ENCODE data around the gene IGSF9. TPM values are rescaled to one million over a fixed set of nuclear protein-coding genes. Genes with fewer than 3 reads are reported as not detected.
"Not testable (repeated sequence)": the region's sequence is repeated elsewhere in the genome, so short reads cannot be mapped to it uniquely, and the experiment has no call there.

The IGSF9 gene
- total RNA-seq, 1 donor from 2014 or later: 0.13 TPM

DNA sequence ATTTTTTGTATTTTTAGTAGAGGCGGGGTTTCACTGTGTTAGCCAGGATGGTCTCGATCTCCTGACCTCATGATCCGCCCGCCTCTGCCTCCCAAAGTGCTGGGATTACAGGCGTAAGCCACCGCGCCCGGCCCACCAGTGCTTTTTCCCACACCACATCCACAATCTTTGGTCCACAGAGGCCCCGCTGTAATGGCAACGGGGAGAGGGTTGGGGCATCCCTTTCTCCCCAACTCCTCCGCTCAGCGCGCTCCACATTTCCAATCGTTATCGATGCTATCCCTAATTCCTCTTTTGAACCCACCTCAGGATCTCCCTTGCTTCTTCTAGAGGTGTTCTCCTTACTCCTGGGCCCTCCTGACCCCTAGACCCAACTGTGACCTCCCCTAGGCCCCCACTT lies 45.8 kb downstream of the IGSF9 start:
- not testable (repeated sequence) for DNase-seq (ENCODE audit: low spot score)

DNA sequence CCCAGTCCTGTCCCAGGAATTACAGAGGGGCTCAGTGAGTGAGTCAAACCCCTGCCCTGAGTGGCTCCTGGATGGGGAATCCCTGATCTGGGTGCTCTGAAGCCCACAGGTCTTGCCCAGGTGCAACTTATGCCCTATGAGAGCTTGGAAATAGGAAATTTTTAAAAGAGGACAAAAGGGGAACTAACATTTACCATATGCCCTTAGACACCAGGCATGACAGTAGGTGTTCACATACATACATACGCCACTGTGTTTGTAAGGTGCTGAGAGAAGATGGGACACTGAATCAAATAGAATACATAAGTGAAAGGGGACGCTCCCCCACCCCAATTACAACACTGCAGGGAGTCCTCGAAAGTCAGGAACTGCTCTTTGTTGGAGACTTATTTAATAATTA lies 46.9 kb downstream of the IGSF9 start:
- no peak for DNase-seq (ENCODE audit: low spot score)

DNA sequence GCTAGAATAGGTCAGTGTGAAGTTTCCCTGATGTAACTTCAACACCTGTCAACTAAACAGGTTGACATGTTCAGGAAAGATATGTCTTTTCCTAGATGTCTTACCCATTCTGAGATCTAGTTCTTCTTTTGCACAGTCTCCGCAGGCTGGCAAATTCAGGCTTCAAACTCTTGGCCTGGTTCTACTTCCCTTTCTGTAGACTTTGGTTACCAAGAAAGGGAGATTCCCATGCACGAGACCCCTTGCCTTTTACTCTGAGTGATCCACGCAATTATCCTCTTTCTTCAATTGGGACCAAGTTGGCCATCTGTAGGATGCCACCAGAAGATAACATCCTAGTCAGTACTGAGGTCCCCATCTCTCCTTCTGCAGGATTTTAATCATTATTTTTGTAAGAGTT lies 47.5 kb downstream of the IGSF9 start:
- no peak for DNase-seq (ENCODE audit: low spot score)

DNA sequence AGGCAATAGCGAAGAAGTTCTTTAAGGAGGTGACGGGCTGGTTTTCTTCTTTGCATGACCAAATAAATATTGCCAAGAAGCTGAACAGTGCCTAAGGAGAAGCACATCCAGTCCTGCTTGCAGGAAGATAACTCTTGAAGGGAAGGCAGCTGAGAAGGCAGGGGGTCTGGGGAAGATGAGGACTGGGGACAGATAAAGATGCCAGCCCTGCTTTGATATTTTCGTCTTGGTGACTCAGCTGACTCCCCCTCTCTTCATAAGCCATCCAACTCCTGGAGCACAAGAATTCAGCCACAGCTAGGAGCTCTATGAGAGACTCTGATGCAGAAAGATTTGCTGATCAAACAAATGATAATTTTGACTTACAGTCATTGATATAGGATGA lies 48.9 kb downstream of the IGSF9 start:
- DNase-seq (ENCODE audit: low spot score): no peak

DNA sequence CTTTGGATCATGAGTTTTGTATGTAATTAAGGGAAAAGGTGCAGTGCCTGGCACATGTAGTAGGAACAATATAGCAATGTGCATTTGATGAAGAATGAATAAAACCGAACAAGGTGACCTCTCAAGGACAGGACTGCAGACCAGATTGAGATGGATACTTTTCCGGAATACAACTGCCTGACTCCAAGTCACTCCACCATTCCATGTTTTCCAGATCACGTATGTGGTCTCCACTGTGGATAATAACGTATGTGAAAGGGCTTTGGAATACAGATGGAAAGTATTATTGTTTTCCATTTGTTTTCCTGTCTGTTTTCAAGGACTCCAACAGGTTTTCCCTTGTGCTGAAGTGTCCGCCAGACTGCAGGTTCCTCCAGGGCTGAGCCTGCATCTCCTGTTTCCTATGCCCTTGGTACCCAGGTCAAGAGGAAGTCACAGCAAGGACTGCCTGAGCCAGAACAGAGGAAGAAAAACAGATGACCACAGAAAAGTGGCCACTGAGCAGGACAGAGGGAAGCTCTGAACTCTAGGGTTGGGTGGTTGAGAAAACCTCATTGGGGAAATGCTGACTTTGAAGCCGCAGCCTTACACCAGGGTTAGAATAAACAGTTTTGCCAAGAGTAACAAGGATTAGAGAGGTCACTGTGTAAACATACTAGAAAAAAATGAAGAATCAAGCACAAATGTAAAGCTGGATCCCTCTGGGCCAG lies 49.4 kb downstream of the IGSF9 start:
- no peak for DNase-seq (ENCODE audit: low spot score)

DNA sequence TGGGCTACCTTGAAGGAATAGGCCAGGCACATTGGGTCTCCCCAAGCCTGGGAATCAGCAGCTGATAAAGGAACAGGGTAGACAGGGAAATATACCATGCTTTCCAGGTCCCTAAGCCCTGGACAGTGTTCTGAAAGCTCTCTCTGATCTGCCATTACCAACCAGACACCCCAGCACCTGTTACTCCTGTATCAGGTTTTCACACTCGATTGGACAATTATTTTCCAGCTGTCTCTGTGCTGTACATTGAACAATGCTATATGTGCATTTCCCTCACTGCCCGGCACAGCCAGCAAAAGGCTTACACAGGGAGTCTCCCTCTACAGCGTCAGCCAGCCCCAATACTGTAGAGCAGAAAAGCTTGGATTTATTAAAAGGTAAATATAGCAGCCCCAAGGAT lies 50.1 kb downstream of the IGSF9 start:
- no peak for DNase-seq (ENCODE audit: low spot score)

DNA sequence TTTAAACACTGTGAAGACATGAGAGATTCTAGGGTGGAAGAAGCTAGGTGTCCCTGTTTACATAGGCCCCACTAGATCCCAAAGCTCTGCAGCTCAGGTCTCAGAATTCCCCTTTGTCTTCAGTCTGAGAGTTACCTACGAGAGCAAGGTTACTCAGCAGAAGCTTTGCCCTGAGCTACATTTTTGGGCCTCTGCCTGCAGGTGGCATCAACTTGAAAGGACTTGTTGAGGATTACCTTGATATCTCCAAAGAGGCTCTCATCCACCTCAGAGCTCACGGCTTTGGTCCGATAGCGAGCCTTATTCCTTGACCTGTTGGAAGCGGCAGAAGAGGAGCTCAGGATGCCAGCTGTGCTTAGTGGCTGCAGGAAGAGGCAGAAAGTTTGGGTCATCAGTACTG lies 52.5 kb downstream of the IGSF9 start:
- no peak for DNase-seq (ENCODE audit: low spot score)

DNA sequence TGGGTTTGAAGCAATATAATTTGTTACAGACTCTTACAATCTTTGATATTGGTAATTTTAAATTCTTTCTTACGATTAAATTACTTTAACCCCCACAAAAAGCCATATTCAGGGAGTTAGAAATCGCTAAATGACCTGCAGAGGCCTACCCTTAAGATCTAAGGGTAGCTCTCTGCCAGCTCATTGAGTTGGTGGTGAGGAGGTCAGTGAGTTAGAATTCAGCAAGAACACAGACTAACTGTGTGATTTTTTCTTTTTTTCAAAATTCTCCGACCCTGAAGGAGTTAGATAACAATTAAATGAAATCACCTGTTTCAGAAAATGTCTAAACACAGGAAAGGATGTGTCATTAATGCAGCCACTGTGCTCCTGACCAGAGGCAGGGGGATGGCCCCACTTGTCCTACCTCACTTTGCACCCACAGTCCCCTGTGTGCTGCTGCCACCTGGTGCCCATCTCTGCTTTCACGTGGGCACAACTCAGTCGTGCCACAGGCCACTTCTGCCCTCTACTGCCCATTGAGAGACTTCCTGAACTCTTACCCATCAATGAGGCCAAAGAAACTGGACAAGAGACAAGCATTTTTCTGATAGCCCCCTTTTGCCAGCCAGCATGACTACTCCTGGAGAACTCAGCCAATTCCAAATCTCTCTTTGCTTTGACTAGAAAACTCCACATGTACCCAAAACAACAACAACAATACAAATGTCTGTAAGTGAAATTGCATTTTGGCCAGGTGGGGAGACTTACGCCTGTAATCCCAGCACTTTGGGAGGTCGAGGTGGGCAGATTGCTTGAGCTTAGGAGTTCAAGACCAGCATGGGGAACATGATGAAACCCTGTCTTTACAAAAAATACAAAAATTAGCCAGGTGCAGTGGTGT lies 53.9 kb downstream of the IGSF9 start:
- DNase-seq (ENCODE audit: low spot score): no peak

DNA sequence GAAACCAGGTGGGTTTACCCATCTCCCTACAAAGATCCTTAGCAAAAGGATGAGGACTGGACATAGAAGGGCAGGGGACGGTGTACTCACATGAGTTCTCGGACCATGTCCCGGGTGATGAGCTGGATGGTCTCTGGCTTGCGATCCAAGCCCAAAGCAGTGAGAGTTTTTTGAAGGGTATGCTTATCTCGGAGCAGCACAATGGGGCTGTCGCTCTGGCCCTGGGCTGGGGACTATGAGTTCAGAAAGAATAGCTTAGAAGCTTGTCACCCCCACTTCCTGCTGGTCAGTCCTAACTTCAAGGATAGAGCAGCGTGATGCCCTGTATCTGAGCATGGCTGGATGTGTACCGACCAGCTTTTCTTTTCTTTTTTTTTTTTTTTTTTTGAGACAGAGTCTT lies 55.0 kb downstream of the IGSF9 start:
- DNase-seq (ENCODE audit: low spot score): no peak

DNA sequence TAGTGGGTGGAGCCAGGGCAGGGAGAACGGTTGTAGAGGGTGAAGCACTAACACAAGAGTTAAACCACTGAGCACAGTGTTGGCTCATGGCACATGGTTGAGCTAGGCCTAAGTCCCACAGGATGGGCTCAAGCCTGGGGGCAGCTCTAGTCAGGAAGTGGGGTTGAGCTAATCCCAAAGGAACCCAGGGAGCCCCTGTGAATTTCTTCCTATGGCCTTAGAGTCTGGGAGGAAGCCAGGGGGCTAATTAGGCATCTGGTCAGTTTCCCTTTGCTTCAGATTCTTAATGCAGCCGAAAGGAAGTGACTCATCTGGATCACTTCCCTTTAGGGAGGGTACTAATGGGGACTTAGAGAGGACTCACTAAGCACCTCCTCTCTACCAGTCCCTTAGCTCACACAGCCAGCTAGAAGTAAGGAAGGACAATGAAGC lies 55.6 kb downstream of the IGSF9 start:
- no peak for DNase-seq (ENCODE audit: low spot score)

DNA sequence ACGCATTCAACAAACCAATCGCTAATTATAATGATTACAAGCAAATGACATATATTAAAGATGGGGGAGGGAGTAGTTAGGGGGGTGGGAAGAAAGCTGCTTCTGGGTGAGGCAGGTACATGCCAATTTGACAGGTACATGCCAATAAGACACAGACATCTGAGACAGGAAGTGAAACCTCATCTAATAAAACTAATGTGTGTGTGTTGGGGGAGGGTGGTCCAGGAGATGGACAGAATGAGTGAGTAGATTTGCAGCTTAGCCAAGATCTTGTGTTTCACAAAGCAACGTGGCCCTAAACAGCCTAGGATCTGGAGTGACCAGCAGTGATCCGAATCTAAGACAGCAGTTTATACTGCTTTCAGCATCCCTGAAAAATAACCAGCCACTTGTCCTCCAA lies 56.2 kb downstream of the IGSF9 start:
- no peak for DNase-seq (ENCODE audit: low spot score)

DNA sequence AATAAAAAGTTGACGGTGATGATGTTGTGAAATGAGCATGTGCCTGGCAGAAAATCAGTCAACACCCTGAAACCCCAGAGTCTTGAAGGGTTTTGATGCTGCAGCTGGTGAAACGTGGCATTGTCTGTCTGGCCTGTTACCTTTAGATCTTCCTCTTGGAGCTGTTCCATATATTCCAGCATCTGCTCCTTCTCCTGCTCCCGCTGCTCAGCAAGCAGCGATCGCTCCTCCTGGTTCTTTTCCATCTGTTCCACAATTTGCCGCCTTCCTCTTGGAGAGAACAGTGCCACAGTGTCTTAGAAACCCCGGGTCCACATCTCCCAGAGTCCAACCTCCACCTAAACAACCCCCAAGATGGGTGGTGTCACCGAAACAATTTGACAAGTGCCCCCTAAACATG lies 61.1 kb downstream of the IGSF9 start:
- no peak for DNase-seq (ENCODE audit: low spot score)

DNA sequence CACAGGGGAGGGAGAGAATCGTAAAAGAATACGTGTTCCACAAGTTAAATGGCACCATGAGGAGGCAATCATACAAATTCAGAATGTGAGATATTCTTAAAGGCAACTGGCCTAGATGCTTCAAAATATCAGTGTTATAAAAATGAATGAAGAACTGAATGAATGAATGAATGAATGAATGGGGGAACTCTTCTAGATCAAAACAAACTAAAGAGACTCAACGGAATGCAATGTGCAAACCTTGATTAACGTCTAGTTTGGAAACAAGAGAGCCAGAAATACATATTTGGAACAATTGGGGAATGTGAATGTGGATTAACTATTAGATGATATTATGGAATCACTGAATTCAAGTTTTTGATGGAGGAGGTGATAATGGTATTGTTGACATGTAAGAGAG lies 62.3 kb downstream of the IGSF9 start:
- DNase-seq (ENCODE audit: low spot score): no peak

DNA sequence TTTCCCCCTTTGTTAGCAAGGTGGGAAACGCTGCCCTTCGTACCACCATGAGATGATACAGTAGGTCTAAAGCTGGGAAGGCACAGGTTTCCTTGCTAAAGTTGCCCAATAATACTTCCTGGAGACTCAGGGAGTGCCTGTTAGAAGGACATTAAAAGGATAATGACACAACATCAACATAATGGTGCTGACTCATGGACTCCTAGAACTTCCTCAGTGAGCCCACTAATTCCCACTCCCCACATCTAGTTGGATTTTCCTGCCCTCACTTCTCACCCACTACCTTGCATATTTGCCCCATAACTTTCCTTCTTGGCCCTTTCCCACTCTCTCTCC lies 62.9 kb downstream of the IGSF9 start:
- DNase-seq (ENCODE audit: low spot score): no peak

DNA sequence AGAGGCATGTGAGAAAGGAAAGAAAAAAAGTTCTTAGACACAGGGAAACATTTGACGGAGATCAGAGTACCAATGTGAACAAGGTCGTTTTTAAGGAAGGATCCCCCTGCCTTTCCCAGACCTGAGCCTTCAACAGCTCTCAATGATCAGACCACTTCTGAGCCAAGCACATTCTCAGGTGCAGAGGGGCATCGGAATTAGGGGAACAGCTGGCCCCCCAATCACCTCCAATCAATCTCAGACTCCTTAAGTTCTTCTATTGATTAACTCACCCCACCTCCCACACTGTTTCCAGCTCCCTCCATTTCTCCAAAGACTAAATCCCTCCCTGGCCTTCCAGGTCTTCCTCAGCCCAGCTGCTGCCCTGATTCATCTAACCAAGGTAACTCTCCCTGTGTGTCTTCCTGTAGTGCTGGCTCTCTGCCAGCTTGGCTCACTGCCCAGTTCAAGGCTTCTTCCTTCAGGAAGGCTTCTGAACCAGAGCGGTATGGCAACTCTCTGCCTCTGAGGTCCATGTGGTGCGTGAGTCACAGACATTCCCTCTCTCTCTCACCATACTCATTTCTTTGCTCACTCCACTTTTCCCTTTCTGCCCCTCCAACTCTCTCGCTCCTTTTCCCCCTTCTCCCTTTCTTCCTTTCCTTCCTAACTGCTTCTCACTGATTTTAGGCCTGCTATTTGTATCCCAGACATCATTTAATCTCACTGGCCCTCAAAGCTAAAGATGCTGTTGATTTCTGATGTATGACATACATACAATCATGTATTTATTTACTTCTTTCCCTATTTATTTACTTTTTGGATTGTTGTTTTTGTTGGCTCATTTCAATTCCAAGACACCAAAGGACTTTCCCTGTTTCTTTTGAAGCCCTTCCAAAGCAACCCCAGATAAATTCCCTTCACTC lies 63.5 kb downstream of the IGSF9 start:
- no peak for DNase-seq (ENCODE audit: low spot score)

DNA sequence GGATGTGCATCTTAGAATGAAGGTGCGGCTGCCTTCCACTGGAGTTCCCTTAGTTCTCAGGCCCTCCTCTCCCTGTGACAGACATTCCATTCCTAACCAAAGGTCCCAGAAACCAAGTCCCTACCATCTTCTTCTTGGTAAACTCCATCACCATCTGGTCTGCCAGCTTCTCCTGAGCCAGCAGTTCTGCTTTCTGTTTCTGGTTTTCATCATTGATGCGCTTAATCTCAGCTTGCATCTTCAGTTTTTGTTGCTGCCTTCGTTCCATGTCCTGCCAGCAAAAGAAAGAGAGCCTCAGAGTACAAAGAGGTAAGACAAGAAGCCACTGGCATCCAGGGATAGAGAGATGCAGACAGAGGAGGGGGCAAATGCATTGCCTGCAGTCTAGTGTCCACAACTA lies 65.0 kb downstream of the IGSF9 start:
- no peak for DNase-seq (ENCODE audit: low spot score)

DNA sequence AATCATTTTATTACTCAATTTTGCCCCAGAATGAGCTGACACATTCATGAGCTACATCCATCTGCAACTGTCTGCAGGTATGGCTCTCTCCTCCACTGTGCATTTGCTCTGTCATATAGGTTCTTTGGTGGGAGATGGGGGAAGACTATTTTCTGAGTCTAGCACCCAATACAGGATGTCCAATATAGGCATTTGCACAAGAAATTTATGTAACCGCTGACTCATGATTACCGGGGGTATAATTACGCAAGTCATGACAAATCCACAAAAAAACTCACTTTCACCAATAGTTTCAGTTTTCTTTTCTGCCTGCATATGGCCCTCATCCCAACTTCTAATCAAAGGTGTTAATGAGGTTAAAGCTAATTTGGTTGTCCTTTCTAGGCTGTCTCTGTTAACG lies 65.4 kb downstream of the IGSF9 start:
- no peak for DNase-seq (ENCODE audit: low spot score)

DNA sequence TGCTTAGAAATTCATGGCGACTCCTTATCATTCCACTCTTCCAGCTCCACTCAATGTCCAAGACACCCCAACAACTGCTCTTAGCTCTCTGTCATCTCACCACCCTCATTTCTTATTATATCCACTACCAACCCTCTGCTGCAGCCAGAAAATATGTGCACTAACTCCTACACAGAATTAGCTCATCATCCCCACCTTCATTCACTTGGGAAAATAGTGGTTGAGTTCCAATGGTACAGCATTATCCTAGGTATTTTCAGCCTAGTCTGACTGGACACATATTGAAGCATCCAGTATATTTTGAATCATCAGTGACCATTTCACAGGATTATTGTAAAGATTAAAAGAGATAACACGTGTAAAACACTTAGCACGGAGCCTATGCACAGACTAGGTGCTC lies 66.3 kb downstream of the IGSF9 start:
- DNase-seq (ENCODE audit: low spot score): no peak

DNA sequence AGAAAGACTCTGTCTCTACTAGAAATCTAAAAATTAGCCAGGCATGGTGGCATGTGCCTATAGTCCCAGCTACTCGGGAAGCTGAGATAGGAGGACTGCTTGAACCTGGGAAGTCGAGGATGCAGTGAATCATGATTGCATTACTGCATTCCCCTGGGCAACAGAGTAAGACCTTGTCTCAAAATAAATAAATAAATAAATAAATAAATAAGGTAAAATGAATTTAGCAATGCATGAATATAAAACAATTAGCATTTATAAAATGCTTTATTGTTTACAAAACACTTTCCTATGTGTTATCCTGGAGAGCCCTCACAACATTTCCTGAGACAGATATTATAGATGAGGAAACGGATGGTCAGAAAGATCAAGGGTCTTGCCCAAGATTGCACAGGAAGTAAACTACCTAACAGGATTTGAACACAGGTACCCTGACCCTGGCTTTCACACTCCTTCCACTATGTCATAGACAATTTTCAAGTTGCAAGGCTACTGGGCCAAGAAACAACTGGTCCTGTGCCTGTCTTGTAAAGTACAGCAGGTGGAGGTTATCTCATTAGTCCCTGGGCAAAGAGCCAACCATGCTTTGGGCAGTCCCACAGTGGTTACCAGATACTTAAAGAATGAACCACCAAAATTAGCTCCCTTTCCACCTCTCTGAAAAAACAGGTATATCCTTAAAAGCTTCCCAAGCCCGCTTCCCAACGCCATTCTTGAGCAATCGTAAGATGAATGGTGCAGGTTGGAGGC lies 67.5 kb downstream of the IGSF9 start:
- no peak for DNase-seq (ENCODE audit: low spot score)

All from mesenteric fat pad (tissue), 1 donor.